Common myeloid progenitor, CD34-positive (primary cell): ENCODE data around the gene TRNAU1AP. TPM values are rescaled to one million over a fixed set of nuclear protein-coding genes. Genes with fewer than 3 reads are reported as not detected.

Experiments used
- CTCF ChIA-PET: fragments of 350-600 bp; sonication (Branson Sonifier 250); formaldehyde crosslinking; loops from one replicate; lab custom pipeline; 2021; ENCODE audit warnings: antibody characterized with exemption; lab: Charles Lee
- POLR2A ChIA-PET: fragments of 350-600 bp; sonication (Branson Sonifier 250); formaldehyde crosslinking; loops from one replicate; lab custom pipeline; 2021; ENCODE audit warnings: antibody characterized with exemption; lab: Charles Lee
- DNase-seq, 3 donors: peaks; one replicate each; pipeline versions ENCODE4 v3.0.0 to v3.0.0-alpha.2; 2013
- H3K27ac ChIP-seq, 2 experiments: 1 replicate in 1 of 2; 2 replicates in 1 of 2; pipeline ENCODE4 v1.7.0; 2013; ENCODE audit warnings: inconsistent platforms in 2 of 2, low read length in 2 of 2, mild to moderate bottlenecking in 2 of 2, low read depth in 1 of 2, moderate library complexity in 1 of 2; ENCODE audit not compliant: severe bottlenecking in 2 of 2, insufficient read depth in 1 of 2, poor library complexity in 1 of 2
- H3K27me3 ChIP-seq, 5 experiments: replicated peaks in 2 of 5; 1 replicate in 3 of 5; 2 replicates in 2 of 5; pipeline versions ENCODE4 v1.6.1 to v1.7.0; 2013; ENCODE audit warnings: low read length in 4 of 5, mild to moderate bottlenecking in 2 of 5, moderate library complexity in 2 of 5, inconsistent platforms in 1 of 5; ENCODE audit not compliant: insufficient read depth in 5 of 5, control insufficient read depth in 4 of 5
- H3K36me3 ChIP-seq, 4 experiments: 1 replicate in 2 of 4; 2 replicates in 2 of 4; pipeline versions ENCODE4 v1.6.1 to v1.7.0; 2013; ENCODE audit warnings: low read length in 3 of 4, control low read depth in 1 of 4, mild to moderate bottlenecking in 1 of 4; ENCODE audit not compliant: control insufficient read depth in 4 of 4, insufficient read depth in 4 of 4
- H3K4me1 ChIP-seq, 4 experiments: 1 replicate in 3 of 4; 2 replicates in 1 of 4; pipeline versions ENCODE4 v1.6.1 to v1.7.1; 2013; ENCODE audit warnings: low read length in 3 of 4, mild to moderate bottlenecking in 3 of 4, control low read depth in 1 of 4, inconsistent platforms in 1 of 4, moderate library complexity in 1 of 4; ENCODE audit not compliant: control insufficient read depth in 4 of 4, insufficient read depth in 4 of 4; ENCODE audit errors: control extremely low read depth in 1 of 4
- H3K4me3 ChIP-seq, 7 experiments: 1 replicate in 4 of 7; 2 replicates in 3 of 7; pipeline versions ENCODE4 v1.5.1 to v1.7.0; 2013; ENCODE audit warnings: mild to moderate bottlenecking in 7 of 7, low read length in 6 of 7, moderate library complexity in 6 of 7, inconsistent platforms in 2 of 7, low read depth in 2 of 7, control low read depth in 1 of 7; ENCODE audit not compliant: insufficient read depth in 4 of 7, control insufficient read depth in 1 of 7; ENCODE audit errors: extremely low read depth in 1 of 7
- H3K9me3 ChIP-seq, 5 experiments: 1 replicate in 4 of 5; 2 replicates in 1 of 5; pipeline versions ENCODE4 v1.6.1 to v1.7.1; 2013; ENCODE audit warnings: low read length in 4 of 5, mild to moderate bottlenecking in 2 of 5, inconsistent platforms in 1 of 5, low read depth in 1 of 5, moderate library complexity in 1 of 5; ENCODE audit not compliant: control insufficient read depth in 4 of 5, insufficient read depth in 2 of 5; ENCODE audit errors: control extremely low read depth in 1 of 5
- WGBS: methylation state at CpG from one replicate; pipeline ENCODE4 v1.1.5; 2013; ENCODE audit not compliant: insufficient coverage; 5-methylcytosine and 5-hydroxymethylcytosine counted together
- polyA plus RNA-seq: library from polyadenylated mRNA; unstranded; fragments of 120-200 nt; gene quantifications from one replicate; pipeline ENCODE4 v1.2.1, GENCODE V29; 2013

The TRNAU1AP gene
- 27.3 TPM for polyA plus RNA-seq

GRCh38 chr1:28552758-28553663 lies at the start of gene TRNAU1AP:
Gene TRNAU1AP, plus strand, starts transcription at chr1:28553085. Its CDS starts 26 bp downstream, at chr1:28553111.
- Histone ChIP-seq H3K9me3 (no peaks in the 10 kb centered on the region), H3K27ac (peak within 1 kb of the TSS; percentile 52 to 89), H3K27me3 (no peaks in the 10 kb centered on the region), H3K36me3 (peaks cover 0 to 8% (median 1%) of the 10 kb centered on the region in 4 experiments), H3K4me1 (peaks cover 0 to 14% (median 7%) of the 10 kb centered on the region in 4 experiments), H3K4me3 (peak within 1 kb of the TSS; percentile 83 to 99 (median 87))
- 0% methylated on average over 51 of the region's 63 CpGs for WGBS
- POLR2A ChIA-PET = interaction anchor here (2.3 kb wide), 1 partner anchor 28 kb away, joined by 22 read pairs; no protein-coding TSS in a partner anchor
- peak; percentile 96 to 98 (median 98) for DNase-seq
- CTCF ChIA-PET = interaction anchor here (0.7 to 2.3 kb wide), 7 partner anchors 8 to 43 kb away, joined by 3 to 16 read pairs (median 4); no protein-coding TSS in a partner anchor

GRCh38 chr1:28503117-28503516 lies 49.8 kb upstream of the TRNAU1AP start:
- Histone ChIP-seq H3K36me3 (peaks cover 0 to 19% (median 12%) of the 10 kb centered on the region in 4 experiments), H3K27me3 (no peaks in the 10 kb centered on the region), H3K4me1 (peaks cover 3 to 19% (median 11%) of the 10 kb centered on the region in 4 experiments), H3K27ac (no peak overlapping the region), H3K9me3 (no peaks in the 10 kb centered on the region), H3K4me3 (no peak overlapping the region)
- WGBS = 79% methylated on average over 2 of the region's 3 CpGs
- ChIA-PET POLR2A (interaction anchor here (0.6 kb wide), 1 partner anchor 127 kb away, joined by 3 read pairs; no protein-coding TSS in a partner anchor), CTCF (interaction anchor here (0.8 to 1.7 kb wide), 2 partner anchors 16 to 93 kb away, joined by 3 to 4 read pairs; no protein-coding TSS in a partner anchor)
- no peak for DNase-seq

- Histone ChIP-seq H3K27ac (peak within 1 kb of the TSS; percentile 87 to 95), H3K36me3 (peaks cover 14 to 41% (median 30%) of the 10 kb centered on the region in 4 experiments), H3K9me3 (no peaks in the 10 kb centered on the region), H3K4me3 (peak within 1 kb of the TSS; percentile 77 to 99 (median 97)), H3K4me1 (peaks cover 28 to 43% (median 34%) of the 10 kb centered on the region in 4 experiments), H3K27me3 (no peaks in the 10 kb centered on the region)
- 0% methylated on average over 26 of the region's 41 CpGs for WGBS
- CTCF ChIA-PET = interaction anchor here (1.6 kb wide), 1 partner anchor 17 kb away, joined by 3 read pairs; no protein-coding TSS in a partner anchor
- DNase-seq = peak; percentile 98 to 99 (median 98)
- POLR2A ChIA-PET = interaction anchor here (0.6 to 1.7 kb wide), 5 partner anchors 11 to 372 kb away, joined by 3 to 8 read pairs (median 3); no protein-coding TSS in a partner anchor
Observed at GRCh38 chr1:28505406-28506187, 47.3 kb upstream of the TRNAU1AP start, which contains the start of gene RCC1. Gene RCC1, plus strand, starts transcription at chr1:28506043. Its CDS starts 23,824 bp downstream, at chr1:28529867.

GRCh38 chr1:28506907-28507246 lies 46.0 kb upstream of the TRNAU1AP start:
- no peaks in the 10 kb centered on the region for H3K27me3 ChIP-seq
- DNase-seq = no peak
- ChIA-PET POLR2A (interaction anchor here (0.6 to 1.2 kb wide), 4 partner anchors 21 to 1047 kb away, joined by 3 to 5 read pairs (median 3); partner anchors contain the start of gene RNU11), CTCF (interaction anchor here (0.8 to 1.6 kb wide), 2 partner anchors 13 to 74 kb away, joined by 3 to 6 read pairs; no protein-coding TSS in a partner anchor)
- peaks cover 30 to 48% (median 39%) of the 10 kb centered on the region in 4 experiments for H3K4me1 ChIP-seq
- WGBS = 0% methylated on average over 4 of the region's 14 CpGs
- H3K36me3 ChIP-seq = peaks cover 20 to 45% (median 39%) of the 10 kb centered on the region in 4 experiments
- H3K9me3 ChIP-seq = no peaks in the 10 kb centered on the region
- peak overlapping the region; percentile 47 to 99 (median 97) for H3K4me3 ChIP-seq
- peak overlapping the region; percentile 78 to 95 for H3K27ac ChIP-seq

GRCh38 chr1:28507247-28507645 lies 45.6 kb upstream of the TRNAU1AP start:
- ChIA-PET CTCF (interaction anchor here (0.6 to 1.6 kb wide), 3 partner anchors 10 to 74 kb away, joined by 3 to 6 read pairs (median 3); no protein-coding TSS in a partner anchor), POLR2A (interaction anchor here (0.6 to 1.2 kb wide), 4 partner anchors 21 to 1047 kb away, joined by 3 to 5 read pairs (median 3); partner anchors contain the start of gene RNU11)
- WGBS = 0% methylated on average over 5 of the region's 11 CpGs
- Histone ChIP-seq H3K27ac (peak overlapping the region; percentile 78 to 95), H3K27me3 (no peaks in the 10 kb centered on the region), H3K4me3 (peak overlapping the region; percentile 43 to 99 (median 97)), H3K9me3 (no peaks in the 10 kb centered on the region), H3K4me1 (peaks cover 30 to 51% (median 39%) of the 10 kb centered on the region in 4 experiments), H3K36me3 (peaks cover 23 to 49% (median 42%) of the 10 kb centered on the region in 4 experiments)
- DNase-seq = no peak
